GM21619 (cell line): ENCODE results near the gene DCTN2.
"Not testable (repeated sequence)": the region's sequence is repeated elsewhere in the genome, so short reads cannot be mapped to it uniquely, and the experiment has no call there.

Source experiments
- ATAC-seq: cut with Tn5 transposase; IDR thresholded peaks from one replicate; pipeline ENCODE4 v1.9.1; 2021; ENCODE audit not compliant: unreplicated experiment

Gene DCTN2

GRCh38 chr12:57546438-57547287 is at the start of gene DCTN2:
TSS of gene DCTN2 (minus strand) at chr12:57547192. CDS start at chr12:57547063, 129 bp downstream.
- ATAC-seq: peak; percentile 99

GRCh38 chr12:57593187-57593586 is 46.2 kb upstream of the DCTN2 start:
- ATAC-seq: no peak

- ATAC-seq: no peak
Measured at GRCh38 chr12:57592551-57593165, 45.7 kb upstream of the DCTN2 start.

- no peak for ATAC-seq
Measured at GRCh38 chr12:57591782-57592325, 44.9 kb upstream of the DCTN2 start.

- peak; percentile 87 for ATAC-seq
Measured at GRCh38 chr12:57590864-57591781, 44.1 kb upstream of the DCTN2 start, which contains the start of gene PIP4K2C. TSS of gene PIP4K2C (plus strand) at chr12:57591192. CDS start at chr12:57591290, 98 bp downstream.

GRCh38 chr12:57590479-57590863 is 43.5 kb upstream of the DCTN2 start:
- no peak for ATAC-seq

- ATAC-seq: not testable (repeated sequence)
Measured at GRCh38 chr12:57588951-57589610, 42.1 kb upstream of the DCTN2 start.

GRCh38 chr12:57586832-57587429 is 39.9 kb upstream of the DCTN2 start:
- ATAC-seq: no peak

GRCh38 chr12:57586128-57586527 is 39.1 kb upstream of the DCTN2 start:
- ATAC-seq: no peak

GRCh38 chr12:57585156-57585555 is 38.2 kb upstream of the DCTN2 start:
- no peak for ATAC-seq

GRCh38 chr12:57584690-57585089 is 37.7 kb upstream of the DCTN2 start:
- ATAC-seq: no peak

- no peak for ATAC-seq
Measured at GRCh38 chr12:57584050-57584449, 37.1 kb upstream of the DCTN2 start.

- ATAC-seq: peak; percentile 95
Measured at GRCh38 chr12:57583008-57583831, 36.2 kb upstream of the DCTN2 start.

GRCh38 chr12:57582440-57582839 is 35.4 kb upstream of the DCTN2 start:
- no peak for ATAC-seq

- ATAC-seq: no peak
Measured at GRCh38 chr12:57581802-57582201, 34.8 kb upstream of the DCTN2 start.

GRCh38 chr12:57580466-57580795 is 33.4 kb upstream of the DCTN2 start:
- no peak for ATAC-seq

- no peak for ATAC-seq
Measured at GRCh38 chr12:57579677-57580465, 32.9 kb upstream of the DCTN2 start.

- no peak for ATAC-seq
Measured at GRCh38 chr12:57579011-57579410, 32.0 kb upstream of the DCTN2 start.
